Skin of body (tissue), 2 donors: Measurements from ENCODE around the gene ALCAM. TPM values are rescaled to one million over a fixed set of nuclear protein-coding genes. Genes with fewer than 3 reads are reported as not detected.

Experiments
- DNase-seq: peaks from one replicate; lab custom pipeline; 2025; lab: John Stamatoyannopoulos, UW
- total RNA-seq: library from RNA; depleted of rRNA; stranded (reverse); fragments of >200 nt; gene quantifications from one replicate; pipeline ENCODE4 v1.2.3, GENCODE V29; 2014

The ALCAM gene
- 49.3 TPM for total RNA-seq

DNA sequence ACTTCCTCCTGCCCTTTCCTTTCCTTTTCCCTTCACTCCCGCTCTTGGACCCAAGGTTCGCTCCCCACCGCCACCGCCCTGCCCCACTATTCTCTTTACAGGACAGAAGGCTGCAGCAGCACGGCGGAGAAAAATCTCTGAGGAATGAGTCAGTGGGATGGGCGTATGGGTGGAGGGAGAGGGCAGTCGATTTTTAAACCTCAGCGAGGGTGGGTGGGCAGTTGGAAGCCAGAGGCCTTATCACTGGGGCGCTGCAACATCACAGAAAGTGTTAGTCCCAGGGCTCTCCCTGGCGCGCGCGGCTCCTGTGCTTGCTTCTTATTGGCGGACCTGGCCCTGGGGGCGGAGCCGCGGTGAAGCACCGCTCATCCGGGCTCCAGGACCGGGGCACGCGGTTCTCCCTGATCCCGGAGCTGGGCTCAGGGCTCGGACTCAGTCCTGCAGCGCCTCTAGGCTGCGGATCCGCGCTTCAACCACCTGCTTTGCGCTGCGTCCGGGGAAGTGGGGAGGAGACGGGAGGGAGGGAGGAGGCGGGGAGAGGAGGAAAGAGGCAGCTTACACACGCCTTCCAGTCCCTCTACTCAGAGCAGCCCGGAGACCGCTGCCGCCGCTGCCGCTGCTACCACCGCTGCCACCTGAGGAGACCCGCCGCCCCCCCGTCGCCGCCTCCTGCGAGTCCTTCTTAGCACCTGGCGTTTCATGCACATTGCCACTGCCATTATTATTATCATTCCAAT is at the start of gene ALCAM:
TSS of gene ALCAM (plus strand) at position 584 of the 737 bp plus-strand sequence.
- peak; percentile 84 for DNase-seq

DNA sequence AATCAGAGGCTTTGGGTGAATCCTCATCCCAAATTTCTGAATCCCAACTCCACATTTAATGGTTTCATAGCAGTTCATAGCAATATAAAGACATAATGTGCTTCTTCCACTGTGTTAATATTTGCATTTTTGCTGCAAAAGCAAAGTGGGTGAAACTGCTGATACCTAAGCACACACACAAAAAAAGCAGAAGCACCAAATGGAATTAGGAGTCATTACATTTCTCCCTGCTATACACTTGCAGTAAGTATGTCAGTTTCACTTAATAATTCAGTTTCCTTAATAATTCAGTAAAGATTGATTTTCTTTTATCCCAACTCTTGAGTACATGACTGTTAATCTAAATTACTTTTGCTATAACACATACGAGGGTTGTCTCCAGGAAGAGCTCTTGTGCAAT is 48.9 kb upstream of the ALCAM start:
- DNase-seq = no peak

DNA sequence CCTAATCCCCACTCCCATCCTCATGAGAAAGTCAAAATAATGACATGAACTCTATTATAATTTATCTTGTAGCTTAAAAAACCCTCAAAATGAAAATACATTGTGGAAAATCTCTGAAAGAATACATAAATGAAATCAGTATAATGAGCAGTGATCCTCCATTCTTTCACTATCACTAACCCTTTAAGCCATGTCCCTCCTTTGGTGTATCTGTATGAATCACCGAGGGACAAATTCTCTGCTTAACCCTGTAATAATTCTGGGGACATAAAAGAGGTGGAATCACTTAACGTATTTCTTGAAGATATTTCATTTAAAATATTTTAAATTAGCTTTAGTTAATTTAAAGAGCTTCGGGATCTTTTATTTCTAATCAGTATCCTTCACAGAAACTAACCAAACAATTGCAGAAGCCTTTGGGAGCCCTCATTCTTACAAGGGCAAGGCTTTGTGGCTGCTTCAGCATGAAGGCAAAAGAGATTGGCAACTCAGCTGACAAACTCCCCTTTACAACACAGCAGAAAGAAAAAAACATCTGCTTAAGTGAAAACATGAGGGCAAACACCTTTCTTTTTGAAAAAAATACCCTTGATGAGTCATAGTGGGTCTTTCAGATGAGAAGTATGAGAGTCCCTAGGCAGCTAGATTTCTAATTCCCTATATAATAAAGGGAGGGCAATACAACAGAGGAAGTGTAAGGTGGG is 44.0 kb upstream of the ALCAM start:
- DNase-seq = no peak

DNA sequence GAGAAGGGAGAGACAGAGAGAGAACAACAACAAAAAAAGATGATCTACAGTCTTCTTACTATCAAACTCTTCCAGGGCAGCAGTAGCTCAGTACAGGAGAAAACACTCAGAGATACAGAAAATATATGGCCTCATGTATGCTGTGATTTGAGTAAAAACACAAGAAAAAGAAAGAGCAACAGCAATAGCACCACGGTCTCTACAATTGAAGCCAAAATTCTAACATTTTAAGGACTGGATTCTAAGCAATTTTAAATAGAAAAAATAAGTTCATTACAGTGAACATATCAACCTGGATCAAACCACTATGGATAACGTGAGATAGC is 43.5 kb upstream of the ALCAM start:
- no peak for DNase-seq

DNA sequence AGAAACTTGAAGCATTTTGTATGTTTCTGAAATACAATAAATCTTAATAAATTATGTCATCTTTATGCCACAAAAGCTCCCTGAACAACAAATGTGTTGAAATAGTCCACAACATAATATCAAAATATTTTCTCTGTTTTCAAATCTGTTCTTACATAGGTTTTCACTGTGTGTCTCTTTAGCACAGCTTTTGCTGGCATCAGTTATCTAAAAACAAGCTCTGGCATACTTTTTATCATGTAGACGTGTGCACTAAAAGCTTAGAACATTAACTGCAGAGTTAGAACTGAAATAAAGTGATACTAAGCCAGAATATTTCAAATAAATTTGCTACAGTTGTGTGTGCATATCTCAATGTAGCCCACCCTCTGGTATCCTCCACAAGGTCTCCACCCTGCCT is 41.8 kb upstream of the ALCAM start:
- DNase-seq = no peak

DNA sequence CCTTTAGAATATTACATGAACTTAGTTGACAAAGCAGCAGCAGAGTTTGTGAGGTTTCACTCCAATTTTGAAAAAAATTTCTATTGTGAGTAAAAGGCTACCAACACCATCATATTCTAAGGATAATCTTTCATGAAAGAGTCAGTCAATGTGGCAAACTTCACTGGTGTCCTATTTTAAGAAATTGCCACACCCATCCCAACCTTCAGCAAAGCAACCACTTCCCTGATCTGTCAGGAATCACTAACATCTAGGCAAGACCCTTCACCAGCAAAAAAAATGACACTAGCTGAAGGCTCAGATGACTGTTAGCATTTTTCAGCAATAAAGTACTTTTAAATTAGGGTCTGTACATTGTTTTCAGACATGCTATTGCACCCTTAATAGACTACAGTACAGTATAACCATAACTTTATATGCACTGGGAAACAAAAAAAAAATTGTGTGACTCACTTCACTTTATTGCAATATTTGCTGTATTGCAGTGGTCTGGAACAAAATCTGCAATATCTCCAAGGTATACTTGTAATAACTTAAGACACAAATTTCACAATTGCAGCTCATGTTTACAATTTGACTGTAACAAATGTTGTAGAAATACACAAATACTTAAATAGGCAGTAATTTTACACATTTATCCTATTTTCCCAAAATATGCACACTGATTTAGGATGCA is 38.9 kb upstream of the ALCAM start:
- DNase-seq = no peak

DNA sequence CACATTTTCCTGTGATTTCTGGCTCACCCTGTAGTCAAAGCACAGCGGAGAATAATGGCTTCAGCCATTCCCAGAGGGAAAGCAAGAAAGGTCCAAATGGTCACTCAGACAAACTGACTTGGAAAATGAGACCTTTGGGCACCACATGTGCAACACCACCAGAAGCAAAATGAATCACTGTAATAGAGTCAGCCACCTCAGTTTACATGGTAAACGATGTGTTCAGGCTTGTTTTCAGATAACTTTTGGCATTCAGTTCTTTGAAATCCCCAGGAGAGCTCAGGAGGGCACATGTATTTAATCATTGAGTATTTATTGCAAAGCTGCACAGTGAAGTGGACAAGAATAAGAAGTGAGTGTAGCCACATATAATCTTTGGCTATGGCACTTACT is 38.4 kb upstream of the ALCAM start:
- no peak for DNase-seq

DNA sequence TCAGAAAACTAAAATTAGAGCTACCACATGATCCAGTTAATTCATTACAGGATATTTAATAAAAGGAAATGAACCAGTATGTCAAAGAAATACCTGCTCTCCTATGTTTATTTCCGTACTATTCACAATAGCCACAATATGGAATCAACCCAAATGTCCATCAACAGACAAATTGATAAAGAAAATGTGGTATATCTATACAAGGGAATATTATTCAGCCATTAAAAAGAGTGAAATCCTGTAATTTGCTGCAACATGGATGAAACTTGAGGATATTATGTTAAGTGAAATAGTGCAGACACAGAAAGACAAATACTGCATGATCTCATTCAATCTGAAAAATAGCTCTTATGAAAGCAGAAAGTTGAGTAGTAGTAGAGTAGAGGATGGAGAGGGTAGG is 33.7 kb upstream of the ALCAM start:
- no peak for DNase-seq

DNA sequence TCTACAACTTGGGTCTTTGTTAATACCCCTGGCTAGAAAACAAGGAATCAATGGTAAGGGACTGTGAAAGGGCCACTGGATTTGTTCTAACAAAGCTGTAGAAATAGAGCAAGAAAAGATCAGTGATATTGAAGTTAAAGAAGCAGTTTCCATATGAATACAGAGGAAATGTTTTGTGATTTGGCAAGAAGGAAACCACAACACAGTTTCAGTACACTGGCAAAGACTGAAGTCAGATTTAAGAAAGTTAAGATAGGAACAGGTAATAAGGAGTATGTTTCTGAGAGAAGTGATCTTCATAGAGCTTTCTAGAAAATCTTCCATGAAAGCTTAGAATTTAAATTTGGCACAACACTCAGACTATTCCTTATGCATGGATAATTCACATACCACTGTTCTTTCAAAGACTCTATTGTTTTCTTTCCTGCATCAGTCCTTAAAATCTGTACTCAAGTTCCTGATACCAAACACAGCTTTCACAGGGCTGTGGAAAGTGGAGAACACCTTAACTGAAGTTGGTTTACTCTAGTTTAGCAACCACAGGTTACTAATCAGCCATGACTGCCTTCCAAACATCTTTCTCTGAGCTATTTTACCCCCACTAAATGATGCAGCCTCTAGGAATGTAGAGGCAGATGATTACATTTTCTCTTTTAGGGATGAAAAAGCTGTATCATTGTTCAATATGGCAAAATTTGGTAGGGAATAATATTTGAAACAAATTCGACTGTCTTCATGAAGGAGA is 32.4 kb upstream of the ALCAM start:
- DNase-seq = no peak

DNA sequence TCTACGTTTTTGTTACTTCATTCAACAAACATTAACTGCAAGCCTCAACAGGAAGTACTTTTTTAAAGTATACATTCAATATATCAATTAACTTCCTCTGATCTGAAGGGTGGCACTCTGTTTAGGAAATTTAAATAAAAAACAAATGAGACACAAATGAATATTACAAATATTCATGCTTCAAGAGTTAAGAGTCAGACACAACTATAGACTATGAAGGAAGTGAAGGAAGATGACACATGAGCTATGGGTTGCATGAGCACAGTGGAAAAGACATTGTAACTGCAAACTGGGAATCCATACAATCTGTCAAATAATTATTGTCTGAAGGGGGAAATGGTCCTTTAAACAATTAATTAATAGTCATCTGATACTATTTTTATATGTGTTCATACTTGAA is 26.8 kb upstream of the ALCAM start:
- DNase-seq = no peak

DNA sequence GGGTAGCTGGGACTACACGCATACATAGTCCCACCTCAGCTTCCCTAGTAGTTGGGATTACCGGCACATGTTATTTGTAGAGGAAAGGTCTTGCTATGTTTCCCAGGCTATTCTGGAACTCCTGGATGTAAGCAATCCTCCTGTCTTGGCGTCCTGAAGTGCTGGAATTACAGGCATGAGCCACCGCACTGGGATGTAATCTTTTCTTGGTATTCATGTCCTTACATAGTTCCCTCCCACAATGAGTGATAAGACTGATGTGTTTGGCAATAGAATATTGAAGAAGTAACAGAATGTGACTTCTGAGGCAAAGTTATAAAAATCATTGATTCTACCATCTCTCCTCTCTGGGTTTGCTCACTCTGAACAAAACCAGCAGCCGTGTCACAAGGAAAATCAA is 22.7 kb upstream of the ALCAM start:
- DNase-seq = no peak

DNA sequence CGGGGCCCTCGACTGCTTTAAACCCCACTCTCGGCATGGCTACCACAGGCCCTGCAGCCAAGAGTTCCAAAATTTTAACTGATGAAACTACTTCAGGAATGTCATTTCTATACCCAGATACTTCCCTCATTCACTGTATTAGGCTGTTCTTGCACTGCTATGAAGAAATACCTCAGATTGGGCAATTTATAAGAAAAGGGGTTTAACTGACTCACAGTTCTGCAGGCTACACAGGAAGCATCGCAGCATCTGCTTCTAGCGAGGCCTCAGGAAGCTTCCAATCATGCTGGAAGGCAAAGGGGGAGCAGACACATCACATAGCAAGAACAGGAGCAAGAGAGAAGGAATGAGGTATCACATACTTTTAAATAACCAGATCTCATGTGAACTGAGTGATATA is 21.6 kb upstream of the ALCAM start:
- DNase-seq = no peak

DNA sequence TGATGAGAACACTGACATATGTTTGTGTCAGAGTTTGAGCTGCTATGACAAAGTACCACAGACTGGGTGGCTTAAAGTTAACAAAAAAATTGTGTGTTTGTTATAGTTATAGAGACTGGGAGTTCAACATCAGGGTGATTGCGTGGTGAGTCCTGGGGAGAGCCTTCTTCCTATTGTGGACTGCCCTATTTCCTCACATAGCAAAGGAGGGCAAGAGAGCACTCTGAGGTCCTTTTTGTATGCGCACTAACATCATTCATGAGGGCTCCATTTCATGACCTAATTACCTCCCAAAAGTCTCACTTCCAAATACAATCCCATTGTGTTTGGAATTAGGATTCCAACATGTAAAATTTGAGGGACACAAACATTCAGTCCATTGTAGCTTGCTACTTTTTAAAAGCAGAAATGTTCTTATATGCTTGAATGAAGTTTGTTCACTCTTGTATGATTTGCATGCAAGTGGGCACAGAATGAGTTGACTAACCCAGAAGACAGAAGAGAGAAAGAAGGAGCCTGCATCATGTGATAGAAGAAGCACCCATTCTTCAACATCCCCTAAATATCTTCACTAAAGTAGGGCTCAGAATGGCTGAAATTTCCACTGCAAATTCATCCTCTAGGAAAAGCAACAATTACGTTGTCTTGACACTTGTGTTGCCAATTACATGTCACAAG is 18.9 kb upstream of the ALCAM start:
- DNase-seq = no peak

DNA sequence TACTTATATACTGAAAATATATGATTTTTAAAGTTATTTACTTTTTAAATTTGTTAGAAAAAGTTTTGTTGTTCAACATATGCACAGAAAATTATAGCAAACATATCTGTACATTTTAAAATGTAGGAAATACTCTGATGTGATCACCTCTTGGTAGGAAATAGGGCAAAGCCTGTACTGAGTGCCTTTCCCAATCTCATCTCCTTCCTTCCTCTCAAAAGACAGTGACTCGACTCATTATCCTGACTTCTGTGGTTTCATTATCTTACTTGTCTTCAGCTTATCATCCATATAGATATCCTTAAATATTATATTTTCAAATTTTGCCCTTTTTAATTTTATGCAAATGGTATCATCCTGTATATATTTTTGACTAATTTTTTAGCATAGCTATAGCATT is 18.4 kb upstream of the ALCAM start:
- no peak for DNase-seq

DNA sequence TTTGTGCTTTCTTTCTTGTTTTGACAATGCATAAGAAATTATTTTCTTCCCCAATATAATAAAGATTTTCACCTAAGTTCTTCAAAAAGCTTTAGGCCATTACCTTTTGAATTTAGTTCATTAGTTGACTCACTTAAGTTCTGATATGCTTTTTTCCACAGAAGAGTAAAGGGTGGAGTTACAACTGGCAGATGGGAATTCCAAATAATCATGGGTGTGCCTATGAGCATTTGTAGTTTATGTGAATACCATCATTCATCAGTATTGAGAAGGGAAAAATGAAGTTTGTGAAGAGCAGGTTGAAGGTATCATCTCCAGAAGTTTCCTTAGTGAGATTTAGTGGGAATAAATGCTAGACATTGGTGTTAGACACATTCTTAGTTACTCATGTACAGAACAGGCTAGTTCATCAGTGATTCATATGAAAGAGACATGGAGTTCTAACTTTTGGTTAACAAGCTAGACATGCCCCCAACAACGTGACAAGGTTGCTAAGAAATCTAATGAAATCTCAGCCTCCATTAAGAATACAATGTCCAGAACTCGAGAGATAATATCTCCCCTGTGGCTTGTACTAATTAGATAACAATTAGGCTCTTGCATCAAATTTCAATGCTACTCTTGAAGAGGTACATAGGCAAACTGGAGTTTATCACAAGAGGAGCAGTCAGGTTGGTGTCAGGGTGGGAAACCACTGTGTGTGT is 16.9 kb upstream of the ALCAM start:
- DNase-seq = no peak

DNA sequence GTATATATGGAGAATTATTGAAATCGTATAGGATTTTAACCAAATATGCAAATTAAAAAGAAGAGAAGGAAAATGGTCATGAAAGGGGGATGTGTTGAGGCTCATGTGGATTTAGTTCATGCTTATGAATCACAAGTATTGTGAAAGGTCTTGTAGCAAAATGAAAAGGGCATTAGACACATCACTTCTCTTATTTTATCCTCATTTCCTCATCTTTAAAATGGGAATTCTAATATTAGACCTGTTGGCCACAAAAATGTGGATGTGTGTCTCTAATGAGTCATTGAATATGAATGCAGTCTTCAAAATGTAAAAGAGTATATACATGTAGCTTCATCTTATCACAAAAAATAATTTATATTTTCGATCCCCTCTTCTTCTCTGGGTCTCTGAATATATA is 14.9 kb upstream of the ALCAM start:
- DNase-seq = no peak

DNA sequence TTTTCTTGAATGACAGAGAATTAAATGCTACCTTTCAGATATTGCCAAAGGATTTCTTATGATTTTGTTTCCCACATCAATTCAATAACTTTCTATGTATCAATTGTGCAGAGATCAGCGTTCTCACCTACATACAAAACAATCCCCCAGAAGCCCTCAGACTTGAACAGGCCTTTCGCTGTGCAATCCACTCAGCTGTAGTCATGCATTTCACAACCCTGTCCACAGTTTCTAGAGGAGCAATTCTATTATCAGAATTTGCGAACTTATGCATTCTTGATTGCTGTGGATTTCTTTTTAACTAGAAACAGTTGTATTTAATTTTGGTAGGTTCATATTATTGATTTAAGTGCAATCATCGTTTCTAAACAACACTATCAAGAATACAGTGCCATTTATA is 13.7 kb upstream of the ALCAM start:
- DNase-seq = no peak

DNA sequence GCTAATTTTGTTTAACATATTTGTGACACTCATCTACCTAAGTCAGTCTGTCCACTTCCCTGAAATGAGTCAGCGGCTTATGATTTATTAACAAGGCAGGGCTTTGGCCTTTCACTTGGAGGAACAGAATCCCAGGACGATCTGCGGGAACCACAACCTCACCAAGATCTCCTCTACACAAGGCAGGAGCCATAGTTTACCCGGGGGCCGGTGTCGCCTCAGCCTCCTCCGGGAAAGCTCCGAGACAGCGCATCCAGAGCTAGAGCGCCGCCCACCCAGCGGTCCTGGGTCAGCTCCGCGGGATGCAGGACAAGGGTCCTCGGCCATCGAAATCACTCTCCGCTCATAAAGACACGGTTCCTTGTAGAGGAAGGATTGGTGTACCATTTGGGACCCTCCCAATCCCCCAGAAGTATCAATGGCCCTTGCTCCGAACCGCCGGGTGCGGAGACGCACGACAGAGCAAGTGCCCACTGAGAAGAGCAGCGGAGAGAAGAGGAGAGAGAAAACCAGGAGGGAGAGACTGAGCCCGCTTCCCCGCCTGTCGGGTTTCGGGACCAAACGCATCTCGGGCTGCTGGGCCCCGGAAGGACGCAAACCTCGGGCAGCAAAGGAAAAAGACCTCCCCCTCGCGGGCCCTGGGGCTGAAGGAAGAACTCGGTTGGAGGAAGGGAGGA is 13.1 kb upstream of the ALCAM start:
- no peak for DNase-seq

DNA sequence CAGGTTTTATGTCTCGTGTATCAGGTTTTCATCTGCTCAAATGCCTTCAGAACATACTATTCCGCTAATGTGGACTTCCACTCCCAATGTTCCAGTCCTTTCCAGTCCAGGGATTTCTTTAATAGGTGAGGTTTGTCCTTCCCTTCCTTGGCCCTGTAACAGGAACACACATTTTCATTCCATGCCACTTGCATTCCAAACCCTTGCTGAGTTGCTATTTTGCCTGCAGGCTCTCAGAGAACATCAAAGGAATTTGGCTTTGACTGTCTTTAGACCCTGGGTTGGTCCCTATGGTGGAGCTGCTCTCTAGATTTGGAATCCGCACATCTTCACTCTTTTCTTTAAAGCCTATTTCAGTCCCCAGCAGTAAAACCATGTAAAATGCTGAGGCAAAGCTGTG is 12.3 kb upstream of the ALCAM start:
- DNase-seq = no peak

DNA sequence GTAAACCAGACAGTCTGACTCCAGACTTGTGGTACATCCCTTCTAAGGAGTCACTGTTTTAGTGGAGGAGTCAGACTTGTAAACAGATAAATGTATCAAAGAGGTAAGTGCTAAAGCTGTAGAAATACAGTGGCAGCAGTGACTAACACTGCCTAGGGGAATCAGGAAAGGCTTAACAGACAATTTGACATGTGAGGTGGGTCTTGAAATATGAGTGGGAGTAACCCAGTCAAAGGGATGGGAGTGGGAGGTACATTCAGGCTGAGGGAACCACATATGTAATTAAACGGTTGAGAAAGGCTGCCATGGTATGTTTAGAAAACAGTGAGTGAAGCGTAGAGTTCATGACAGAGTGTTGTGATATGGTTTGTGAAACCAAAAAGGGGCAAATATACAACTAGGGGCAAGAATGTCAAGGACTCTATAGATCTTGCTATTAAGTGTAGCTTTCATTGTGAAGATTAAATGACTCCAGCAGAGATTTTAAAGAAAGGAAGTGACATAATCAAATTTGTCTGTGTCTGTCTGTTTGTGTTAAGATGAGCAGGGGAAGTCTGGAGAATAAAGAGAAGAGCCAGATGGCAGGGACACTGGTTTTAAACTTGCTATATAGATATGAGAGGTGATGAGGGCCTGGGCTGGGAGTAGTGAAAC is 11.2 kb upstream of the ALCAM start:
- DNase-seq = no peak
